Inflammatory macrophage treated with lipopolysaccharide for 1 hour (primary cell): Measurements from ENCODE around the gene ZNF155.

Source experiments
- DNase-seq, 2 donors: peaks; one replicate each; pipeline ENCODE4 v3.0.0-alpha.2; 2020 to 2022

ZNF155 gene

DNA sequence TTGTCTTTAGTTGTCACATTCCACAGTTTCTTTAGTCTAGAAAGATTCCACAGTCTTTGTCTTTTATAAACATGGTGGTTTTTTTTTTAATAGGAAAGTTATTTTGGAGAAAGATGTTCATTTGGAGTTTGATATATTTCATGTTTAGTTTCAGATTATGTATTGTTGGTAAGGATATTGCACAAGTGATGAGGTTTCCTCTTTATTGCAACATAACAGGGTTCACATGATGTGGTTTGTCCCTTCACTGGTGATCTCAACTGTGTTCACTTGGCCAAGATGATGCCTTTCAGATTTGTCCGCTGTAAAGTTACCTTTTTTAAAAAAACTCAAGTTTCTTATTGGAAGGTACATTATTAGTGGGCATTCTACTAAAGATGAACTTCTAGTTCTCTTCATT, 22.0 kb downstream of the ZNF155 start:
- DNase-seq: peak; percentile 79 to 87

GRCh38 chr19:44007473-44007872, 23.5 kb downstream of the ZNF155 start:
- no peak for DNase-seq

- no peak for DNase-seq
Observed at GRCh38 chr19:44010468-44010867, 26.5 kb downstream of the ZNF155 start.

- no peak for DNase-seq
Observed at GRCh38 chr19:44019498-44019897, 35.5 kb downstream of the ZNF155 start.

GRCh38 chr19:44021221-44021620, 37.2 kb downstream of the ZNF155 start:
- no peak for DNase-seq

DNA sequence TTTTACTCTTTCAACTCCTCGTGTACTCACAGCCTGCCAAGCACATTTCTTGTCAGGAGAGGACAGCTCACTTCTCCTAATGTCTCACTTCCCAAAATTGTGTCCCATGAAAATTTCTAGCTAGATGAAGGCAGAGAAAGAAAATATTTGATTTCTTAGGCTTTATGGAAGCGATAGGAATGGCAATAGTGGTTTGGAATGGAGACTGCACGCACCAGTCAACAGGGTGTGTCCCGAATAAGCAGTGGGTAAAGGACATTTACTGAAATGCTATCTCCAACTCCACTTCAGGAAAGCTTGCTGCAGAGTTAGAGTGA, 40.9 kb downstream of the ZNF155 start:
- no peak for DNase-seq

GRCh38 chr19:44025217-44025936, 41.4 kb downstream of the ZNF155 start, which contains the start of gene ZNF222:
Gene ZNF222, plus strand, starts transcription at chr19:44025379. Its CDS starts 58 bp downstream, at chr19:44025437.
- peak; percentile 86 to 91 for DNase-seq

DNA sequence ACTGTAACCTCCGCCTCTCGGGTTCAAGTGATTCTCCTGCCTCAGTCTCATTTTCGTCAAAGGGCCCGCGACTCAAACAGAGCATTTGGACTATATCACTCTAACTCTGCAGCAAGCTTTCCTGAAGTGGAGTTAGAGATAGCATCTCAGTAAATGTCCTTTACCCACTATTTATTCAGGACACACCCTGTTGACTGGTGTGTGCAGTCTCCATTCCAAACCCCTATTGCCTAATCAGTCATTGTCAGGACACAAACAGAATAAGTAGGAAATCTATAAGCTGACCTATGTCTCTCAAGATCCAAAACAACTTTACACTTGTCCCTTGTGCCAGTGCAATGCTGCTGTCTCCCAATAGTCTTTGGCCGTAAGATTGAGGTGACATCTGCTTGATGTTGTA, 42.6 kb downstream of the ZNF155 start:
- no peak for DNase-seq

DNA sequence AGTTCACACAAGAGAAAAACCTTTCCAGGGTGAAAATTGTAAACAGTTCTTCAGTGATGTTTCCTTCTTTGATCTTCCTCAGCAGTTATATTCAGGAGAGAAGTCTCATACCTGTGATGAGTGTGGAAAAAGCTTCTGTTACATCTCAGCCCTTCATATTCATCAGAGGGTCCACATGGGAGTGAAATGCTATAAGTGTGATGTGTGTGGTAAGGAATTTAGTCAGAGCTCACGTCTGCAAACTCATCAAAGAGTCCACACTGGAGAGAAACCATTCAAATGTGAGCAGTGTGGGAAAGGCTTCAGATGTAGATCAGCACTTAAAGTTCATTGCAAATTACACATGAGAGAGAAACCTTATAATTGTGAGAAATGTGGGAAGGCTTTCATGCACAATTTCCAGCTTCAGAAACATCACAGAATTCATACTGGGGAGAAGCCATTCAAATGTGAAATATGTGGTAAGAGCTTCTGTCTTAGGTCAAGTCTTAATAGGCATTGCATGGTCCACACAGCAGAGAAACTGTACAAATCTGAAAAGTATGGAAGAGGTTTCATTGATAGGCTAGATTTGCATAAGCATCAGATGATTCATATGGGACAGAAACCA, 48.1 kb downstream of the ZNF155 start:
- DNase-seq: no peak

DNA sequence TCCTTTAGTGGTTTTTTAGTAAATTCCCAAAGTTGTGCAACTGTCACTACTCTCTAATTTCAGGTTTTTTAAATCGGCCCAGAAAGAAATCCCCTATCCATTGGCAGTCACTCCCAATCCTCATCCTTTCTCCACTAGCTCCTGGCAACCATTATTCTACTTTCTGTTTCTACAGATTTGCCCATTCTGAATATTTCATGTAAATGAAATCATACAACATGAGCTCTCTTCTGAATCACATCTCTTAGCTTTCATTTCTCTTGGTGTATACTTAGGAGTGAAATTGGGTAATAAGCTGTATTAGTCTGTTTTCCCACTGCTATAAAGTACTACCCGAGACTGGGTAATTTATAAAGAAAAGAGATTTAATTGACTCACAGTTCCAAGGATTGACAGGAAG, 58.2 kb downstream of the ZNF155 start:
- DNase-seq: peak in 1 of 2 donors; percentile 15
